ENCODE data around the gene EIF4H.

- TF ChIP-seq CTCF (IDR thresholded peaks at IDR 0.05) = no peak
- no peak for TF ChIP-seq POLR2A (IDR thresholded peaks at IDR 0.05)
Observed at GRCh38 chr7:74218343-74218698, 44.2 kb downstream of the EIF4H start.
